Adrenal gland (tissue), 12 donors: Measurements from ENCODE around the gene CCDC71L. TPM values are rescaled to one million over a fixed set of nuclear protein-coding genes. Genes with fewer than 3 reads are reported as not detected.

Experiments
- DNase-seq, 7 donors: peaks; one replicate each; pipeline ENCODE4 v3.0.0-alpha.2; 2019 to 2020
- H3K27ac ChIP-seq, 5 donors: fragments of 200-600 bp; sonication (generic) in 4 of 5; 1 replicate in 3 of 5; 2 replicates in 2 of 5; pipeline versions ENCODE4 v1.5.1 to v1.8.0; 2016 to 2020; ENCODE audit warnings: mild to moderate bottlenecking in 1 of 5
- H3K27me3 ChIP-seq: fragments of 200-600 bp; 2 replicates; pipeline ENCODE4 v1.8.0; 2021
- H3K36me3 ChIP-seq, 2 donors: fragments of 200-600 bp; replicated peaks in 1 of 2; 1 replicate in 1 of 2; 2 replicates in 1 of 2; pipeline versions ENCODE4 v1.5.1 to v1.8.0; 2018 to 2022
- H3K4me1 ChIP-seq, 2 donors: fragments of 200-600 bp; replicated peaks in 1 of 2; 1 replicate in 1 of 2; 2 replicates in 1 of 2; pipeline versions ENCODE4 v1.5.1 to v1.8.0; 2018 to 2021
- H3K4me3 ChIP-seq, 4 donors: fragments of 200-600 bp; sonication (generic) in 3 of 4; one replicate each; pipeline ENCODE4 v1.5.1; 2016 to 2018
- H3K9me3 ChIP-seq, 3 donors: fragments of 200-600 bp; sonication (generic) in 1 of 3; replicated peaks in 1 of 3; 1 replicate in 2 of 3; 2 replicates in 1 of 3; pipeline versions ENCODE4 v1.5.1 to v1.8.0; 2016 to 2021
- POLR2A ChIP-seq, 2 donors: fragments of 450-650 bp; IDR thresholded peaks; one replicate each; pipeline ENCODE4 v1.6.1; 2017; ENCODE audit warnings: antibody characterized with exemption in 2 of 2, mild to moderate bottlenecking in 2 of 2, moderate library complexity in 1 of 2
- WGBS, 4 donors: extraction: QIAGEN DNeasy Blood & Tissue Kit in 2 of 4; methylation state at CpG; one replicate each; pipeline versions ENCODE4 v1.1.5 to v1.1.7; 2013 to 2017; 5-methylcytosine and 5-hydroxymethylcytosine counted together
- intact Hi-C, 2 donors: fragments of 100-400 bp; cut with DNase I; formaldehyde crosslinking; loops; one replicate each; pipeline versions ENCODE4 v1.14.1 to v1.15.0; 2022 to 2023
- polyA plus RNA-seq, 3 donors: library from polyadenylated mRNA; stranded (reverse); fragments of 200-250 nt in 2 of 3; fragments of 350-450 nt in 1 of 3; fragmentation: Illumina TruSeq in 1 of 3; extraction: RNeasy Lipid Tissue Mini Kit (QIAGEN cat#74804) in 1 of 3; gene quantifications; one replicate each; pipeline ENCODE4 v1.2.3, GENCODE V29; 2013 to 2014
- total RNA-seq, 9 donors: library from RNA; depleted of rRNA in 4 of 9; stranded (reverse); fragments of >200 nt in 4 of 9; fragments of 120-200 nt in 1 of 9; fragmentation: NEBNext Ultra II Directional in 1 of 9; extraction: Animal tissue kit (Norgen Biotek cat#: 25700) in 1 of 9; gene quantifications; one replicate each; pipeline versions ENCODE4 v1.1.0 to v1.2.4, GENCODE V29; 2013 to 2023
- TF ChIP-seq, protein P1 (sequence below), 6 experiments: fragments of 450-650 bp in 4 of 6; fragments of 200-600 bp in 2 of 6; sonication (generic) in 1 of 6; IDR thresholded peaks; 1 replicate in 5 of 6; 2 replicates in 1 of 6; pipeline versions ENCODE4 v1.5.1 to v1.8.0; 2016 to 2021; ENCODE audit warnings: antibody characterized with exemption in 6 of 6, mild to moderate bottlenecking in 2 of 6, moderate library complexity in 1 of 6
- donor health status: healthy with polysubstance abuse.
- donor health status: Bipolar disorder and iron deficiency.
- donor health status: DM: yes; HTN: yes; CAD: no.
- donor health status: DM: no; HTN: no; CAD: no.
- donor health status: DM: no; HTN: no; CAD: no.
- donor health status: DM: yes; HTN: yes; CAD: no.

Gene CCDC71L
- total and polyA plus RNA-seq, 12 donors: 5.4 to 47.9 (median 19.9) TPM

DNA sequence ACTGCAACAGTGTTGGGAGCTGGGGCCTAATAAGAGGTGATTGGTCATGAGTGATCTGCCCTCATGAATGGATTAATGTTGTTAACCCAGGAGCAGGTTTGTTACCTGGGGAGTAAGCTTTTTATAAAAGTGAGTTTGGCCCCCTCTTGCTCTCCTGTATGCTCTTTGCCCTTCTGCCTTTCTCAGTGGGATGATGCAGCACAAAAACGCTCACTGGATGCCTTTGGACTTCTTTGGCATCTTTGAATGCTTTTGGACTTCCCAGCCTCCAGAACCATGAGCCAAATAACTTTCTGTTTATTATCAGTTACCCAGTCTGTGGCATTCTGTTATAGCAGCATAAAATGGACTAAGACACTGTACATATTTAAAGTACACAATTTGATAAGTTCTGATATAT is 48.5 kb downstream of the CCDC71L start:
- Histone ChIP-seq H3K27me3 (no peaks in the 10 kb centered on the region), H3K9me3 (no peaks in the 10 kb centered on the region), H3K4me3 (no peak overlapping the region), H3K27ac (no peak overlapping the region), H3K36me3 (no peaks in the 10 kb centered on the region), H3K4me1 (peaks cover 0 to 5% of the 10 kb centered on the region in 2 donors)
- TF ChIP-seq, protein P1, sequence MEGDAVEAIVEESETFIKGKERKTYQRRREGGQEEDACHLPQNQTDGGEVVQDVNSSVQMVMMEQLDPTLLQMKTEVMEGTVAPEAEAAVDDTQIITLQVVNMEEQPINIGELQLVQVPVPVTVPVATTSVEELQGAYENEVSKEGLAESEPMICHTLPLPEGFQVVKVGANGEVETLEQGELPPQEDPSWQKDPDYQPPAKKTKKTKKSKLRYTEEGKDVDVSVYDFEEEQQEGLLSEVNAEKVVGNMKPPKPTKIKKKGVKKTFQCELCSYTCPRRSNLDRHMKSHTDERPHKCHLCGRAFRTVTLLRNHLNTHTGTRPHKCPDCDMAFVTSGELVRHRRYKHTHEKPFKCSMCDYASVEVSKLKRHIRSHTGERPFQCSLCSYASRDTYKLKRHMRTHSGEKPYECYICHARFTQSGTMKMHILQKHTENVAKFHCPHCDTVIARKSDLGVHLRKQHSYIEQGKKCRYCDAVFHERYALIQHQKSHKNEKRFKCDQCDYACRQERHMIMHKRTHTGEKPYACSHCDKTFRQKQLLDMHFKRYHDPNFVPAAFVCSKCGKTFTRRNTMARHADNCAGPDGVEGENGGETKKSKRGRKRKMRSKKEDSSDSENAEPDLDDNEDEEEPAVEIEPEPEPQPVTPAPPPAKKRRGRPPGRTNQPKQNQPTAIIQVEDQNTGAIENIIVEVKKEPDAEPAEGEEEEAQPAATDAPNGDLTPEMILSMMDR (IDR thresholded peaks at IDR 0.05): no peak
- no peak for TF ChIP-seq POLR2A (IDR thresholded peaks at IDR 0.05)
- WGBS, 4 donors: 82 to 86% (median 83%) methylated on average over 1 of the region's 1 CpG
- no peak for DNase-seq
- intact Hi-C loops: no loop called here

DNA sequence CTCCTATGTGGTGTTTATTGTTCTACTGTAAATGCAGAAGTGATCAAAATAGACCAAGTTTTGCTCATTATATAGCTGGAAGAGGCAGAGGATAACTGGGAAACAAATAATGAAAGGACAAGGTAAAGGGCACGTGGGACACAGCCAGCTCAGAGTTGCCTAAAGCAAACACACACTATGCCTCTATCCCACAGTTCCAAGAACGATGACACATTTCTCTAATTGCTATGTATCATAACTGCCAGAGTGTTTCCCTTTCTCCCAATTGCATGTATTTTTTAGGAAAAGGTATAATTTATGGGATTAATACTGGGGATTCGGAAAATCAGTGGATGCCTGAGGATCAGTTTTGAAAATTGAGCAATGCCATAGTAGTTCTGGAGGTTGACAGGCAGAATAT is 49.0 kb downstream of the CCDC71L start:
- no peaks in the 10 kb centered on the region for H3K36me3 ChIP-seq
- H3K9me3 ChIP-seq: no peaks in the 10 kb centered on the region
- DNase-seq: no peak
- H3K27ac ChIP-seq: no peak overlapping the region
- no peak overlapping the region for H3K4me3 ChIP-seq
- no peaks in the 10 kb centered on the region for H3K27me3 ChIP-seq
- H3K4me1 ChIP-seq: peaks cover 0 to 5% of the 10 kb centered on the region in 2 donors
- WGBS, 4 donors: 59 to 80% (median 74%) methylated on average over 3 of the region's 3 CpGs
- intact Hi-C loops: no loop called here
- TF ChIP-seq, protein P1 (IDR thresholded peaks at IDR 0.05): no peak
- TF ChIP-seq POLR2A (IDR thresholded peaks at IDR 0.05): no peak

DNA sequence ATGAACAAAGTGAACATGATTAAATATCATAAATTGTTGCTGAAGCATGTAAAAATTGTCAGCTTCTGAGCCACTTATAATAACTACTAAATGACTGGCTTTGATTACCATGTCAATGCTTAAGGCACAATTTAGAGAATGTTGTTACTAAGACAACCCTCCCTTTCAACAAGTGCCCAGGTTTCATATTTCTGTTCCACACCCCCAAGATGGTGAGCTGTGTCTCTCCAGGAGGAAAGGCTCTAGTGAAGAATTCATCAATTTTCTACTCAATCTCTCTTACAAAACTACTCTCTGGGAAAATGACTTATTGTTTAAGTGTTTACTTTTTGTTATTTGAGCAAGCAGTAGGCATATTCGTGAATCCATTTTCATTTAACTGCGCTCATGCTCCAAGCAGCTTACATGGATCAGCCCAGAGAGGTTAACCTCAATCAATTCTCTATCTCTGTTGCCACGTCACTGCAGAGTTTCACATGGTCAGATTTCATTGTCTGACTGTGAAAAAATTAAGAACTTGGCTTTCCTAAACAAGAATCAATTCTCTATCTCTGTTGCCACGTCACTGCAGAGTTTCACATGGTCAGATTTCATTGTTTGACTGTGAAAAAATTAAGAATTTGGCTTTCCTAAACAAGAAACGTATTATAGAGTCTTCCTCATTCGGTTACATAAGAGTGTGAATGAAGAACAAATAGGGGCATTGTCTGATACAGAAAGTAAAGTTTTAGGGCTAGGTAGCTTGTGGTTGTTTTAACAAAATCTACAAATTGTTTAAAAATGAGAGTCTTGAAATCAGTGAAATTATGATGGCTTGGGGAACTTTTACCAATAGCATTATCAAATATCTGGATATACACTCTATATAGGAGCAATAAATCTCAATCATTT is 49.7 kb downstream of the CCDC71L start:
- H3K4me3 ChIP-seq: no peak overlapping the region
- H3K4me1 ChIP-seq: peaks cover 0 to 5% of the 10 kb centered on the region in 2 donors
- H3K27ac ChIP-seq: no peak overlapping the region
- no peaks in the 10 kb centered on the region for H3K27me3 ChIP-seq
- no peaks in the 10 kb centered on the region for H3K36me3 ChIP-seq
- intact Hi-C loops: no loop called here
- H3K9me3 ChIP-seq: no peaks in the 10 kb centered on the region
- DNase-seq: no peak
- 67 to 84% (median 74%) methylated on average over 6 of the region's 6 CpGs for WGBS, 4 donors
- TF ChIP-seq POLR2A (IDR thresholded peaks at IDR 0.05): no peak
- TF ChIP-seq, protein P1 (IDR thresholded peaks at IDR 0.05): no peak

DNA sequence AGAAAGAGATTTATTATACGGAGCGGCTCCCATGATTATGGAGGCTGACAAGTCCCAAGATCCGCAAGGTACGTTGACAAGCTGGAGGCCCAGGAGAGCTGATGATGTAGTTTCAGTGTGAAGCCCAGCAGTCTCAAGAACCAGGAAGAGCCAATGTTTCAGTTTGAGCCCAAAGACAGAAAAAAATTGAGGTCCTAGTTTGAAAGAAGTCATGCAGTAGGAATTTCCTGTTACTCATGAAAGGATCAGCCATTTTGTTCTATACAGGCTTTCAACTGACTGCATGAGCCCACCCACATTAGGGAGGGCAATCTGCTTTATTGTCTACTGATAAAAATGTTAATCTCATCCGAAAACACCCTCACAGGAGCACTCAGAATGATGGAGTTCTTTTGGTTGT is 51.5 kb downstream of the CCDC71L start:
- DNase-seq: no peak
- no peak for TF ChIP-seq POLR2A (IDR thresholded peaks at IDR 0.05)
- TF ChIP-seq, protein P1 (IDR thresholded peaks at IDR 0.05): no peak
- Histone ChIP-seq H3K27me3 (no peaks in the 10 kb centered on the region), H3K4me1 (peaks cover 0 to 4% of the 10 kb centered on the region in 2 donors), H3K36me3 (no peaks in the 10 kb centered on the region), H3K4me3 (no peak overlapping the region), H3K27ac (no peak overlapping the region), H3K9me3 (no peaks in the 10 kb centered on the region)
- WGBS, 4 donors: 86 to 93% (median 89%) methylated on average over 5 of the region's 5 CpGs
- intact Hi-C loops: no loop called here
